ENCODE data around the gene SOX13.

SOX13 gene

GRCh38 chr1:204092632-204093420 is 19.9 kb downstream of the SOX13 start:
- no peak overlapping the region for H3K4me3 ChIP-seq (ENCODE audit: low read depth, low read length)
- no peak for DNase-seq (ENCODE audit: low read depth)
- no peak for TF ChIP-seq CTCF (conservative IDR thresholded peaks at IDR 0.05; ENCODE audit: low read depth, low read length)

GRCh38 chr1:204093421-204093717 is 20.5 kb downstream of the SOX13 start:
- H3K4me3 ChIP-seq (ENCODE audit: low read depth, low read length): no peak overlapping the region
- DNase-seq (ENCODE audit: low read depth): no peak
- no peak for TF ChIP-seq CTCF (conservative IDR thresholded peaks at IDR 0.05; ENCODE audit: low read depth, low read length)

GRCh38 chr1:204093781-204094180 is 20.9 kb downstream of the SOX13 start:
- no peak for TF ChIP-seq CTCF (conservative IDR thresholded peaks at IDR 0.05; ENCODE audit: low read depth, low read length)
- no peak for DNase-seq (ENCODE audit: low read depth)
- H3K4me3 ChIP-seq (ENCODE audit: low read depth, low read length): no peak overlapping the region

GRCh38 chr1:204094313-204094729 is 21.4 kb downstream of the SOX13 start:
- H3K4me3 ChIP-seq (ENCODE audit: low read depth, low read length): no peak overlapping the region
- DNase-seq (ENCODE audit: low read depth): no peak
- TF ChIP-seq CTCF (conservative IDR thresholded peaks at IDR 0.05; ENCODE audit: low read depth, low read length): no peak

GRCh38 chr1:204094856-204095634 is 22.1 kb downstream of the SOX13 start:
- H3K4me3 ChIP-seq (ENCODE audit: low read depth, low read length): no peak overlapping the region
- no peak for DNase-seq (ENCODE audit: low read depth)
- no peak for TF ChIP-seq CTCF (conservative IDR thresholded peaks at IDR 0.05; ENCODE audit: low read depth, low read length)

- H3K4me3 ChIP-seq (ENCODE audit: low read depth, low read length): no peak overlapping the region
- DNase-seq (ENCODE audit: low read depth): no peak
- no peak for TF ChIP-seq CTCF (conservative IDR thresholded peaks at IDR 0.05; ENCODE audit: low read depth, low read length)
Measured at GRCh38 chr1:204096931-204097330, 24.0 kb downstream of the SOX13 start.

All from choroid plexus epithelial cell (primary cell).